ENCODE data around the gene PFKFB3. TPM values are rescaled to one million over a fixed set of nuclear protein-coding genes. Genes with fewer than 3 reads are reported as not detected.
A peak's percentile ranks its signal among the peaks of the same experiment; 100 is the strongest.

The PFKFB3 gene
- total RNA-seq, 1 donor from 2014 or later, result 64.5 TPM

DNA sequence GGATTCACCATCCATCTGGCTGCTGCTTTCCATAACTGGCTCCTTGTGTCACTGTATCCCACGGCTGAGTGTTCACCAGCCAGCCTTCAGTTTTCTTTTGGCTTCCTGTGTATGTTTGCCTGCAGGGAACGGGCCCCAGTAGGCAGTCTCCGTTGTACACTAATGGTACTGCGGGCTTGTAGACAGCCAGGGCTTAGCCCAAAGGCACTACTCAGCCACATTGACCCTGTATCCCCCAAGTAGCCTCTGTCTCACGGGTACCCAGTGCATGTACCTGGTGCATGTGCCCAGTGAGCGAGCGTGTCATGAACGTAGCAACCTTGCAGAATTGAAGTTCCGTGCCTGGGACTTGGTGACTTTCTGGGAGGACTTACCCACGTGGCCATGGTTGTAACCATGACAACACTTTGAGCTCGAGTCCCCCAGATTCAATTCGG is 6.1 kb downstream of the PFKFB3 start:
- Mint-ChIP-seq H3K9me3 (ENCODE audit: low read depth) (no peaks in the 10 kb centered on the region), H3K27ac (no peak overlapping the region), H3K27me3 (no peaks in the 10 kb centered on the region), H3K4me3 (ENCODE audit: low read depth) (no peak overlapping the region), H3K4me1 (ENCODE audit: low read depth) (peaks cover 25% of the 10 kb centered on the region), H3K36me3 (ENCODE audit: insufficient read depth) (peaks cover 11% of the 10 kb centered on the region)
- DNase-seq (ENCODE audit: low spot score, unreplicated experiment), result no peak
- TF ChIP-seq, protein P1, sequence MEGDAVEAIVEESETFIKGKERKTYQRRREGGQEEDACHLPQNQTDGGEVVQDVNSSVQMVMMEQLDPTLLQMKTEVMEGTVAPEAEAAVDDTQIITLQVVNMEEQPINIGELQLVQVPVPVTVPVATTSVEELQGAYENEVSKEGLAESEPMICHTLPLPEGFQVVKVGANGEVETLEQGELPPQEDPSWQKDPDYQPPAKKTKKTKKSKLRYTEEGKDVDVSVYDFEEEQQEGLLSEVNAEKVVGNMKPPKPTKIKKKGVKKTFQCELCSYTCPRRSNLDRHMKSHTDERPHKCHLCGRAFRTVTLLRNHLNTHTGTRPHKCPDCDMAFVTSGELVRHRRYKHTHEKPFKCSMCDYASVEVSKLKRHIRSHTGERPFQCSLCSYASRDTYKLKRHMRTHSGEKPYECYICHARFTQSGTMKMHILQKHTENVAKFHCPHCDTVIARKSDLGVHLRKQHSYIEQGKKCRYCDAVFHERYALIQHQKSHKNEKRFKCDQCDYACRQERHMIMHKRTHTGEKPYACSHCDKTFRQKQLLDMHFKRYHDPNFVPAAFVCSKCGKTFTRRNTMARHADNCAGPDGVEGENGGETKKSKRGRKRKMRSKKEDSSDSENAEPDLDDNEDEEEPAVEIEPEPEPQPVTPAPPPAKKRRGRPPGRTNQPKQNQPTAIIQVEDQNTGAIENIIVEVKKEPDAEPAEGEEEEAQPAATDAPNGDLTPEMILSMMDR (IDR thresholded peaks at IDR 0.05; ENCODE audit: unreplicated experiment), result no peak

DNA sequence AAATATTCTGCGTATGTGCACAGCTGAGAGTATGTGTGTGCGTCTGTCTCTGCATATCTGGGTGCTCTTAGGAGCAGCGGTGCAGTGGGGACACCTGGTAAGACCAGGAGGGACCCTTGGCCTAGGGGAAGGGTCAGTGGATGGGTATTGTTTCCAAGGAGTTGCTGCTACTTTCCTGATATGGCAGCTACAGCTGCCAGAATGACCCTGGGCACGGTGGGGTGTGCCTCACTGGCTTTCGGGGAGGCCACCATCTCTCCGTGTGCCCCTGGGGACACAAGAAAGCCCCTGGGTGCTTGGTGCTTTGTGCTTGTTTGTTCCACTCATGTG is 8.6 kb downstream of the PFKFB3 start:
- Mint-ChIP-seq H3K27ac (peak overlapping the region; percentile 31), H3K27me3 (no peaks in the 10 kb centered on the region), H3K4me3 (ENCODE audit: low read depth) (no peak overlapping the region), H3K9me3 (ENCODE audit: low read depth) (no peaks in the 10 kb centered on the region), H3K36me3 (ENCODE audit: insufficient read depth) (peaks cover 13% of the 10 kb centered on the region), H3K4me1 (ENCODE audit: low read depth) (peaks cover 17% of the 10 kb centered on the region)
- TF ChIP-seq, protein P1 (IDR thresholded peaks at IDR 0.05; ENCODE audit: unreplicated experiment), result no peak
- DNase-seq (ENCODE audit: low spot score, unreplicated experiment), result no peak

DNA sequence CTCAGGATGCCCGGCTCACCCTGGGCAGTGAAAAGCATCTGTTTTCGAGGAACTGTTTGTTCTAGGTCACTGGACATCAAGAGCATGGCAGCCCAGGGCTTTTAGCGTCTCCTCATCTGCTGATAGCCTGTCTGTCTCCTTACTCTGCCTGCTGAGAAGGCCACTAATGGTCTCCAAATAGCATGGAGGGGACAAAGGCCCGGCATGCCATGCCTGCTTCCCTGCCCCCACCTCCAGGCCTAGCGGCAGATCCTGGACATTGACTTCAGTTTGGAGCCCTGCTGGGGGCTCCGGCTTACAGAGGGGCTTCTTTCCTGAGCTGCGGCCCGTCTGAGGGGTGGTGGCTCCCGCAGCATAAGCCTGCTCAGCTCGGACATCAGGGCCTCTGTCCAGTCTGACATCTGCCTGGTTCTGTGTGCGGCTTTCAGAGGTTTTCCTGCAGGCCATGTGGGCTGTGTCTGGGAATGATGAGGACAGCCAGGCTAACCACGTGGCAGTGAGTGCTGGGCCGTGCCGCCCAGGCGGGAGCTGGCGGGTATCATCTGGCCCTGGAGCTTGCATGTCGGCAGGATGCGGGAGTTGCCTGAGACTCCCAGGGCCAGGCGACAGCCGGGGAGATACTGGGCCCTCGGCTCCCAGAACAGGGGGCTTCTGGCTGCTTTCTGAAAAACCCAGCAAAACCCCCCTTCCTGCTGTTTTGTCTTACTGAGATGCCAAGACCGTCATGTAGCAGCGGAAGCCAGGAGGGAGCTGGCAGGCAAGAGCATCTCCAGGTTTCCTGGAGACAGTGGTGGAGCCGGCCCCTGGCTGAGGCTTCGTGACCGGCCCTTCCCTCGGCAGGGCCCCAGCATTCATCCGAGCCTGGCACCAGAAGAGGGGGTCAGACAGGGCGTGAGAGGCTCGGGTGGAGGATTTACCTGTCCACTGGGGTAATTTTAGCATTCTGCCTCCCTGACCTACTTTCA is 9.2 kb downstream of the PFKFB3 start:
- no peak overlapping the region for H3K4me3 Mint-ChIP-seq (ENCODE audit: low read depth)
- peaks cover 17% of the 10 kb centered on the region for H3K36me3 Mint-ChIP-seq (ENCODE audit: insufficient read depth)
- no peak for DNase-seq (ENCODE audit: low spot score, unreplicated experiment)
- TF ChIP-seq, protein P1 (IDR thresholded peaks at IDR 0.05; ENCODE audit: unreplicated experiment), result no peak
- peaks cover 17% of the 10 kb centered on the region for H3K4me1 Mint-ChIP-seq (ENCODE audit: low read depth)
- peak overlapping the region; percentile 67 for H3K27ac Mint-ChIP-seq
- H3K9me3 Mint-ChIP-seq (ENCODE audit: low read depth), result no peaks in the 10 kb centered on the region
- H3K27me3 Mint-ChIP-seq, result no peaks in the 10 kb centered on the region

DNA sequence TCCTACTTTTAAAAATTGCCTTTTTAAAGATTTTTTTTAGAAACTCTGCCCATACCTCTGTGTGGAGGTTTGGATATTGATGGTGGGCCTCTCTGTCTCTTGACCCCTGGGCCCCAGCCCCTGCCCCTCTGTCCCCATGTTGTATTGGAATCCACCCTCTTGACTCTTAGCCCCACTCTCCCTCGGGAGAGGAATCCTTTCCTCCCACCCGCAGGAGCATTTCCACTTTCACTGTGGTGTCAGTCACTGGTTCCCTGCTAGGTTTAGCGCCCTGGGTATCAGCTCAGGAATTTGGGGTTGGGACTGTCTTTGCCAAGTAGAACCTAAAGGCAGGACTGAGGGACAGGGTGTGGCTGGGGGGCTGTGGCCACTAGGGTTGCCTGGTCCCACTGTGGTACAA is 10.1 kb downstream of the PFKFB3 start:
- no peaks in the 10 kb centered on the region for H3K9me3 Mint-ChIP-seq (ENCODE audit: low read depth)
- TF ChIP-seq, protein P1 (IDR thresholded peaks at IDR 0.05; ENCODE audit: unreplicated experiment), result no peak
- no peak overlapping the region for H3K27ac Mint-ChIP-seq

DNA sequence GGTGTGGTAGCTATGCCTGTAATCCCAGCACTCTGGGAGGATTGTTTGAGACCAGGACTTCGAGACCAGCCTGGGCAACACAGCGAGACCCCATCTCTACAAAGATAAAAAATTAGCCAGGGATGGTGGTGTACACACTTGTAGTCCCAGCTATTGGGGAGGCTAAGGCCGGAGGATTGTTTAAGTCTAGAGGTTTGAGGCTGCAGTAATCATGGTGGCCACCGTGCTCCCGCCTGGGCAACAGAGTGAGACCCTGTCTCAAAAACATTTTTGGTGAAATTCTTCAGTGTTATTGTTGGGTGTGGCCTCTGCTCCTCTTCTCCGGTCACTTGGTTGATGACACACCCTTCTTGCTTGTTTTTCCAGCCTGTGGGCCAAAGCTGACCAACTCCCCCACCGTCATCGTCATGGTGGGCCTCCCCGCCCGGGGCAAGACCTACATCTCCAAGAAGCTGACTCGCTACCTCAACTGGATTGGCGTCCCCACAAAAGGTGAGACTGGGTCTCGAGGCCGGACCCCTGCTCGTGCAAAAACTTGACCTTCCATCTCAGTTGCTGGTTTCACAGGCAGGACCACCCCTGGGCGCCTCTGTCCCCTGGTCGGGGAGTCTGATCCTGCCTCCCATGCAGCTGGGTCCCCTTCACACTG is 10.6 kb downstream of the PFKFB3 start:
- no peaks in the 10 kb centered on the region for H3K27me3 Mint-ChIP-seq
- TF ChIP-seq, protein P1 (IDR thresholded peaks at IDR 0.05; ENCODE audit: unreplicated experiment), result no peak
- H3K9me3 Mint-ChIP-seq (ENCODE audit: low read depth), result no peaks in the 10 kb centered on the region
- peaks cover 18% of the 10 kb centered on the region for H3K36me3 Mint-ChIP-seq (ENCODE audit: insufficient read depth)
- DNase-seq (ENCODE audit: low spot score, unreplicated experiment), result no peak
- no peak overlapping the region for H3K4me3 Mint-ChIP-seq (ENCODE audit: low read depth)
- peaks cover 15% of the 10 kb centered on the region for H3K4me1 Mint-ChIP-seq (ENCODE audit: low read depth)
- peak overlapping the region; percentile 68 for H3K27ac Mint-ChIP-seq

More for the DNA sequence above, 10.1 kb downstream of the PFKFB3 start:
- Mint-ChIP-seq H3K27me3 (no peaks in the 10 kb centered on the region), H3K36me3 (ENCODE audit: insufficient read depth) (peaks cover 19% of the 10 kb centered on the region), H3K4me1 (ENCODE audit: low read depth) (peaks cover 15% of the 10 kb centered on the region), H3K4me3 (ENCODE audit: low read depth) (no peak overlapping the region)
- no peak for DNase-seq (ENCODE audit: low spot score, unreplicated experiment)

Data from progenitor cell of endocrine pancreas (in vitro differentiated cells).